A549 (cell line): Measurements from ENCODE around the gene CHST15. TPM values are rescaled to one million over a fixed set of nuclear protein-coding genes. Genes with fewer than 3 reads are reported as not detected.

Experiments
- ATAC-seq, 2 experiments: fragments of 200-7000 bp in 1 of 2; fragments of >200 bp in 1 of 2; cut with Nextera tagmentation in 1 of 2; cut with Tn5 transposase in 1 of 2; 3 replicates each; pipeline versions ENCODE4 v1.8.0 to v1.9.1; 2018 to 2020; ENCODE audit warnings: mild to moderate bottlenecking in 1 of 2, moderate library complexity in 1 of 2
- CTCF ChIA-PET: fragments of 300-600 bp; sonication (Branson Sonifier 250); formaldehyde crosslinking; extraction: SDS; loops from one replicate; lab custom pipeline; 2021; ENCODE audit warnings: antibody characterized with exemption, inconsistent platforms; lab: Yijun Ruan, JAX
- POLR2A ChIA-PET: fragments of 350-600 bp; formaldehyde crosslinking; extraction: SDS; loops from one replicate; lab custom pipeline; 2021; ENCODE audit warnings: antibody characterized with exemption, inconsistent platforms; lab: Yijun Ruan, JAX
- DNase-seq, 2 experiments: peaks; one replicate each; pipeline versions ENCODE4 v3.0.0 to v3.0.0-alpha.2; 2011 to 2016; ENCODE audit warnings: low read depth in 1 of 2, low spot score in 1 of 2
- FAIRE-seq: peaks from 2 replicates; lab custom pipeline; 2011; peaks lifted over from hg19 to GRCh38; lab: Jason Lieb, UNC
- H3K27ac ChIP-seq, 2 experiments: fragments of >200 bp; sonication (Bioruptor Twin); formaldehyde crosslinking; 3 replicates each; pipeline ENCODE4 v1.5.1; 2016 to 2017
- H3K4me1 ChIP-seq: fragments of >200 bp; sonication (Bioruptor Twin); formaldehyde crosslinking; 3 replicates; pipeline ENCODE4 v1.6.1; 2016
- H3K4me2 ChIP-seq: fragments of >200 bp; sonication (Bioruptor Twin); formaldehyde crosslinking; 3 replicates; pipeline ENCODE4 v1.6.1; 2016
- H3K4me3 ChIP-seq: fragments of >200 bp; sonication (Bioruptor Twin); formaldehyde crosslinking; 3 replicates; pipeline ENCODE4 v1.5.1; 2016
- H3K9me3 ChIP-seq: fragments of >200 bp; sonication (Bioruptor Twin); formaldehyde crosslinking; 3 replicates; pipeline ENCODE4 v1.6.1; 2016
- BHLHE40 ChIP-seq: IDR thresholded peaks from 2 replicates; pipeline ENCODE4 v1.6.1; 2012; ENCODE audit warnings: low read depth, low read length, inconsistent platforms
- CBX2 ChIP-seq: fragments of 200-600 bp; sonication (generic); IDR thresholded peaks from 2 replicates; pipeline ENCODE4 v1.6.1; 2016; ENCODE audit warnings: low read depth, mild to moderate bottlenecking, borderline replicate concordance
- CEBPB ChIP-seq, 2 experiments: fragments of >200 bp in 1 of 2; sonication (Bioruptor Twin) in 1 of 2; formaldehyde crosslinking in 1 of 2; IDR thresholded peaks; 2 replicates each; pipeline ENCODE4 v1.6.1; 2012 to 2016
- CHD2 ChIP-seq: fragments of 150-350 bp; IDR thresholded peaks from 2 replicates; pipeline ENCODE4 v1.6.1; 2014; ENCODE audit warnings: low read length; ENCODE audit not compliant: partially characterized antibody
- CTCF ChIP-seq: fragments of >200 bp; sonication (Bioruptor Twin); formaldehyde crosslinking; IDR thresholded peaks from 3 replicates; pipeline ENCODE4 v1.5.1; 2016
- ELK1 ChIP-seq: fragments of 150-350 bp; IDR thresholded peaks from 2 replicates; pipeline ENCODE4 v1.6.1; 2014; ENCODE audit warnings: low read depth, mild to moderate bottlenecking, low read length
- FOSL2 ChIP-seq, 2 experiments: fragments of 450-650 bp in 1 of 2; fragments of >200 bp in 1 of 2; sonication (Bioruptor Twin) in 1 of 2; formaldehyde crosslinking; IDR thresholded peaks; 2 replicates each; pipeline versions ENCODE4 v1.5.0 to v1.6.1; 2016 to 2020; ENCODE audit warnings: mild to moderate bottlenecking in 1 of 2, moderate library complexity in 1 of 2
- HEYL ChIP-seq: fragments of 250-450 bp; sonication (Bioruptor Pico); IDR thresholded peaks from 2 replicates; pipeline ENCODE4 v1.8.0; 2021; ENCODE audit warnings: mild to moderate bottlenecking, moderate library complexity
- HOXA7 ChIP-seq: fragments of 250-450 bp; sonication (Bioruptor Pico); IDR thresholded peaks from 2 replicates; pipeline ENCODE4 v1.5.0; 2020; ENCODE audit warnings: mild to moderate bottlenecking, moderate library complexity
- JUN ChIP-seq, 2 experiments: fragments of >200 bp; sonication (Bioruptor Twin); formaldehyde crosslinking; IDR thresholded peaks; 2 replicates in 1 of 2; 3 replicates in 1 of 2; pipeline ENCODE4 v1.6.1; 2016 to 2017
- JUNB ChIP-seq: fragments of >200 bp; sonication (Bioruptor Twin); formaldehyde crosslinking; IDR thresholded peaks from 2 replicates; pipeline ENCODE4 v1.6.1; 2016
- MAFK ChIP-seq: fragments of 450-650 bp; IDR thresholded peaks from 2 replicates; pipeline ENCODE4 v1.6.1; 2014; ENCODE audit not compliant: partially characterized antibody
- NPAS2 ChIP-seq: fragments of 250-450 bp; sonication (Bioruptor Pico); IDR thresholded peaks from 2 replicates; pipeline ENCODE4 v1.8.0; 2022; ENCODE audit warnings: mild to moderate bottlenecking, moderate library complexity, borderline replicate concordance
- PBX3 ChIP-seq: IDR thresholded peaks from 2 replicates; pipeline ENCODE4 v1.6.1; 2012
- PHF8 ChIP-seq: fragments of 200-600 bp; sonication (generic); IDR thresholded peaks from 2 replicates; pipeline ENCODE4 v1.6.1; 2016; ENCODE audit warnings: low read depth, mild to moderate bottlenecking, antibody characterized with exemption, moderate library complexity, borderline replicate concordance
- POLR2AphosphoS2 ChIP-seq: conservative IDR thresholded peaks from 2 replicates; pipeline ENCODE4 v1.6.1; 2012; ENCODE audit warnings: low read length, improper control_type of control experiment, inconsistent platforms
- RFX5 ChIP-seq: fragments of 450-650 bp; IDR thresholded peaks from 2 replicates; pipeline ENCODE4 v1.7.1; 2014; ENCODE audit warnings: antibody characterized with exemption, mild to moderate bottlenecking, moderate library complexity
- RNF2 ChIP-seq: fragments of 200-600 bp; sonication (generic); IDR thresholded peaks from 2 replicates; pipeline ENCODE4 v1.6.1; 2016; ENCODE audit warnings: low read depth, mild to moderate bottlenecking, antibody characterized with exemption, moderate library complexity, borderline replicate concordance
- WGBS: methylation state at CpG from one replicate; pipeline ENCODE4 v1.1.6; 2017; ENCODE audit errors: missing lambda C conversion rate; 5-methylcytosine and 5-hydroxymethylcytosine counted together
- polyA plus RNA-seq, 4 experiments: library from polyadenylated mRNA; depleted of rRNA in 3 of 4; stranded (reverse); fragments of >200 nt; fragmentation: RNase III in 1 of 4; extraction: RNeasy Plus Mini Kit Qiagen cat#74134 plus additional on column Dnase treatment in 1 of 4; gene quantifications; 2 replicates in 3 of 4; 3 replicates in 1 of 4; pipeline ENCODE4 v1.2.3, GENCODE V29; 2011 to 2017

CHST15 gene
- polyA plus RNA-seq, 2 of the 4 experiments (the other 2 are of a cell fraction), result 5.1 to 10.3 TPM

- Histone ChIP-seq H3K4me1 (peaks cover 16% of the 10 kb centered on the region), H3K4me2 (peak overlapping the region; percentile 58), H3K4me3 (no peak overlapping the region), H3K9me3 (no peaks in the 10 kb centered on the region), H3K27ac (peak overlapping the region in 1 of 2 experiments; percentile 45; a peak in 2 of 6 replicates)
- ChIA-PET CTCF (no interaction called here), POLR2A (interaction anchor here (1.3 kb wide), 1 partner anchor 22 kb away, joined by 3 read pairs; no protein-coding TSS in a partner anchor)
- WGBS, result 90% methylated on average over 6 of the region's 6 CpGs
- no peak for FAIRE-seq
- no peak for ATAC-seq
- TF ChIP-seq PHF8, result no peak
- no peak for TF ChIP-seq HOXA7 (CRISPR knock-in tag)
- no peak for TF ChIP-seq JUNB
- TF ChIP-seq CHD2, result no peak
- no peak for TF ChIP-seq CBX2
- no peak for TF ChIP-seq CEBPB (IDR thresholded peaks at IDR 0.05)
- no peak for TF ChIP-seq JUN (IDR thresholded peaks at IDR 0.05)
- TF ChIP-seq CTCF, result no peak
- no peak for TF ChIP-seq NPAS2 (CRISPR knock-in tag)
- no peak for TF ChIP-seq PBX3
- TF ChIP-seq RNF2, result no peak
- no peak for TF ChIP-seq HEYL (CRISPR knock-in tag)
- no peak for TF ChIP-seq ELK1
- TF ChIP-seq POLR2AphosphoS2, result no peak
- TF ChIP-seq BHLHE40, result no peak
- no peak for DNase-seq
Measured at GRCh38 chr10:124064676-124065075, 28.7 kb downstream of the CHST15 start.

GRCh38 chr10:124063750-124064603 is 29.4 kb downstream of the CHST15 start:
- TF ChIP-seq JUNB, result 0 out of 2 replicates have a peak, but pooled peaks have one; percentile 25
- no peak for TF ChIP-seq RFX5
- peak; percentile 37 for TF ChIP-seq MAFK
- no peak for TF ChIP-seq FOSL2 (IDR thresholded peaks at IDR 0.05)
- 0 out of 2 replicates have a peak, but pooled peaks have one; percentile 14 for TF ChIP-seq FOSL2 (CRISPR knock-in tag; IDR thresholded peaks at IDR 0.05)
- Histone ChIP-seq H3K27ac (peak overlapping the region; percentile 2 to 45; a peak in 3 of 6 replicates), H3K4me1 (peaks cover 16% of the 10 kb centered on the region), H3K4me2 (peak overlapping the region; percentile 58), H3K9me3 (no peaks in the 10 kb centered on the region), H3K4me3 (no peak overlapping the region)
- WGBS, result 51% methylated on average over 18 of the region's 18 CpGs
- DNase-seq (peak; percentile 45 to 48), ATAC-seq (peak; percentile 80 to 89), FAIRE-seq (no peak)
- ChIA-PET POLR2A (interaction anchor here (1.2 to 1.3 kb wide), 2 partner anchors 23 to 69 kb away, joined by 3 read pairs; no protein-coding TSS in a partner anchor), CTCF (interaction anchor here (0.5 to 1.7 kb wide), 4 partner anchors 24 to 334 kb away, joined by 3 to 5 read pairs (median 4); no protein-coding TSS in a partner anchor)
